Measurements from ENCODE around the gene ZDHHC4.

ZDHHC4 gene

DNA sequence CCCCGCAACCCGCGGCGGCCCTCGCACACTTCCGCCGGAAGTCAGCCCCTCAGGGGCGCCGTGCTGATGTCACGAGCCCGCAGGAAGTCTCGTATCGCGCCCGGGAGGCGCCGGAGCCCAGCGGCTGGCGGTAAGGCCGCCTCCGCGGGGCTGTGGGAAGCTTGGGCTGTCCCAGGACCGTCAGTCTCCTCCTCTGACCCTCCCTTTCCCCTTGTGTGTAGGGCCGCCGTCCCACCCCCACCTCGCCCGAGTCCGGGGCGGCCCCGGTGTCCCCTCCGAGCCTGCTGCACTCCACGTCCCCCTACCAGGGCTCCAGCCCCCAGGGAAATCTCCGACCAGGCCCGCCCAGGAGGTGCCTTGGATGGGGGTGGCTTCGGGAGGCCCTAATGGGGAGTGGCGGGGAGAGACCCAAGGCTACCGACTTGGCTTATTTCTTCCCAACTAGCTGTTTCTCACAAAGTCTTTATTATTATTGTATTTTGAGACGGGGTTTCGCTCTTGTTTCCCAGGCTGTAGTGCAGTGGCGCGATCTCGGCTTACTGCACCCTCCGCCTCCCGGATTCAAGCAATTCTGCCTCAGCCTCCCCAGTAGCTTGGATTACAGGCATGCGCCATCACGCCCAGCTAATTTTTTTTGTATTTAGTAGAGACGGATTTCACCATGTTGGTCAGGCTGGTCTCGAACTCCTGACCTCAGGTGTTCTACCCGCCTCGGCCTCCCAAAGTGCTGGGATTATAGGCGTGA, at the start of gene ZDHHC4:
TSS of gene ZDHHC4 (plus strand) at position 86 of the 745 bp plus-strand sequence. CDS start 3,108 bp downstream, outside the sequence.
- FAIRE-seq: no peak

DNA sequence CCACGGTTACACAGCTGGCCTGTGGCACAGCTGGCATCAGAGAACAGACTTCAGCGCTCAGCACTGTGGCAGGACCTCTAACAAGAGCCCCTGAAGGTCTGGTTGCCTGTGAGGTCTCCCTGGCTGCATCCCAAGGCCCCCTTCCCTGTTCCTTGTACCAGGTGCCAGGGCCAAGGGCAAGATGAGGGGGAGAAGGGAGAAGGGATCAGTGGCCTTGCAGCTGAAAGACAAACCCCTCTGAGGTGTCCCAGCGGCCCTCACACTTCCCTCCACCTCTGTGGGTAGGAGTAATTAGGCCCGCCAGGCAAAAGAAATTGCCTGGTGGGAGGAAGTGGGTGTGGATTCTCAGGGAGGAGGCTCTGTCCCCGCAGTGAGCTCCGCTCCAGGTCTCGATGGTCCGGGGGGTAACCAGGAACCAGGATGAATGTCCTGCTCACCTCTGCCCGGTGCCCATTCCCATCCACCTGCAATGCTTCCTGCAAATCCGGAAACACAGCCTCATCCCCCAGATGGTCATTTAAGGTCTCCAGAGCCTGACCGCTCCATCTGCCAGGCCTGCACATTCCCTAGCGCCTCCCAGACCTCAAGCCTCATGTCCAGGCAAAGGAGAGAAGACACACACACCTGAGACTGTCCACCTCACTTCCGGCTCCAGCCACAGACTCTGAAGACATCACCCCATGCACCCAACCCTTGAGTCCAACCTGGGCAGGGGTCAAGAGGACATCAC, 48.7 kb upstream of the ZDHHC4 start:
- FAIRE-seq: no peak

DNA sequence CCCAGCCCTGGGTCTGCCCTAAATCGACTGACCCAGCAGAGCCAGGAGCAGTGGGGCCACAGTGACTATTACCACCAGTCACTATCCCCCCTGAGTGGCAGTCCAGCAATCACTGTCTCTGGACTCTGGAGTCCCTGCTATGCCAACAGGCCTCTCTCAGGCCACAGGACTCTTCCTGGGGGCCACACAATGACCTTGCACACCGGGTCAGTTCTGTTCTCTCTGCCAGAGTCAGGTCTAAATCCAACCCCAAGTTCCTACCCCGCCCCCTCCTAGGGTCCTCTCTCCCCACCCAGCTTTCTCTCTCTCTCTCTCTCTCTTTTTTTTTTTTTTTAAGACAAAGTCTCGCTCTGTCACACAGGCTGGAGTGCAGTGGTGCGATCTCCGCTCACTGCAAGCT, 47.6 kb upstream of the ZDHHC4 start:
- FAIRE-seq: no peak

DNA sequence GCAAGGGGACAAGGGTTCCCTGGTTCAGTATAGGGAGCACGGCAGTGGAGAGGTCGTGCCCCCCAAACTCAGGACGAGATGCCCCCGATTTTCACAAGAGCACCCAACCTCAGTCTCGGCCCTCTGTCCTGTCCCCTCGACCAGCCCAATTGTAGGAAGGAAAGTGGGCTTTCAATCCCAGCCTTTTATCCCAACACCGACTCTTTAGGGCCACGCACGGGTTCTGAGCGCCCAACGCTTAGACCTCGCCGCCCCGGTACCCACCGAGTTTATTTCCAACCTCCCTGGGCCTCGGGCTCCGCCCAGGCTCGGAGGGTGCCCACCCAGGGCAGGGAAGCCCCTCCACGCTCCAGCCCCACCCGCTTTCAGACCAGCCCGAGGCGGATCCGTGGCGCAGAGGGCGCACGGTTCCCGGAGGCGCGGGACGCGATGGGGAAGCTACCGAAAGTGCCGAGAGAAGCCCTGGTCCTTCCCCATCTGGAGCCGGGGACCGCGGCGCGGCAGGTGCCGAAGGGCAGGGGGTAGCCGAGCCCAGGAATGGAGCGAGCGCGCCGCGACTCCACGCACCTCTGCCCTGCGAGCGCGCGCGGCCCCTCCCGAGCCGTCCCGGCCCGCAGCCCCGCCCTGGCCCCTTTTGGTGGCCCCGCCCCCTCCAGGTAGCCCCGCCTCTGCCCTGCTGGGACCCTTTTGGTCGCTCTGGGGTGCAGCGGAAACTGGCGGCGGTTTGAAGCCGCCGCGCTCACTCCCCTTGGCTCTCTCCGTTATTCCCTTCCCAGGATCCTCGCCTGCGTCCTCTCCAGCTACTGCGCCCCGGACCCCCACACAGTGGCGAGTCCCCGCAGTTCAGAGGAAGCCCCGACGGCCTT, 46.4 kb upstream of the ZDHHC4 start:
- FAIRE-seq: no peak

DNA sequence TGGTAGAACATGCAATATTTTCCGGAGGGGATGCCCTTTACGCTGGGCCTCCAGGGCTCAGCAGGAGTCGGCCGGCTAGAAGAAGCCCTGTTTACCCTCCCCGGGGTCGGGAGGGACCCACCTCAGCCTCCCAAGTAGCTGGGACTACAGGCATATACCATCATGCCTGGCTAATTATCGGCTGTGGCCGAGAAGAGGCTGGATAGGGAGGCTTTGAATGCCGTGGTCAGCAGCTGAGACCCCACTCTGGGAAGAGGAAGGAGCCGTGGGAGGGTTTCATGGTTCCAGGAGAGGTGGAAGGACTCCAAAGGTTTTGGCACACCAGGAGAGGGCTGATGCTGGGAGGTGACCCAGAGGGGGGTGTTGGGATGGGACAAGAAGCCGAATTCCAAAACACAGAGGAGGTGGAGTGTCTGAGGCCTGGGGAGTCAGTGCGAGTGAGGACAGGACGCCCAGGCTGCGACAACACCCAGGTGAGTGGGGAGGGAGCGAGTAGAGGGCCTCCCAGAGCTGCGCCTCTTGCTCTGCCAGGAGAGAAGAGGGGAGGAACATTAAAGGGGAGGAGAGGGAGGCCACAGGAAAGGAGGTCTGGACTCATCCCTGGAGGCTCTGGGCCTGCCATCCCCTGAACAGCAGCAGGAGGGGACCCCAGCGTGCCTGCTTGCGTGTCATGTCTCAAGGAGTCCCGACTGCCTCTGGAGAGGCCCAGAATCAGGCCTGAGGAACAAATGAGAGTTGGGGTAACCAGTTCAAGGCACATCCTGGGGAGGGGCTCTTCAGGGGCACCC, 45.6 kb upstream of the ZDHHC4 start:
- FAIRE-seq: no peak

DNA sequence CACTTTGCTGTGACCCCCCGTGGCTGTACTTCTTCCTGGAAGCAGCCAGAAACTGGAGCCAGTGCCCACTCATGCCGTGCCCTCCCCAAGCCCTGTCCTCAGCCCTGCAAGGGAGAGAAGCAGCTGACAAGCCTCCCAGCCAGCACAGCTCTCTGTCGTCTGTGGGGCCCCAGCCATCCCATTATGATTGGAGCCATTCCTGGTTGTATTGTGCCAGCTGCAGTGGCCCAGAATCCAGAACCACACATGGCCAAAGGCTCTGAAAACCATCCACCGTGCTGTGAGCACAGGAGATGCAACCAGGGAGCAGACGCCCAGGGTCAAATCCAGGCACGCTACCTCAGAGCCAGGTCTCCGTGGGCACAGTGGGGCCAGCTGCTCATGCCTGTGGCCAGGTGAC, 44.7 kb upstream of the ZDHHC4 start:
- FAIRE-seq: no peak

DNA sequence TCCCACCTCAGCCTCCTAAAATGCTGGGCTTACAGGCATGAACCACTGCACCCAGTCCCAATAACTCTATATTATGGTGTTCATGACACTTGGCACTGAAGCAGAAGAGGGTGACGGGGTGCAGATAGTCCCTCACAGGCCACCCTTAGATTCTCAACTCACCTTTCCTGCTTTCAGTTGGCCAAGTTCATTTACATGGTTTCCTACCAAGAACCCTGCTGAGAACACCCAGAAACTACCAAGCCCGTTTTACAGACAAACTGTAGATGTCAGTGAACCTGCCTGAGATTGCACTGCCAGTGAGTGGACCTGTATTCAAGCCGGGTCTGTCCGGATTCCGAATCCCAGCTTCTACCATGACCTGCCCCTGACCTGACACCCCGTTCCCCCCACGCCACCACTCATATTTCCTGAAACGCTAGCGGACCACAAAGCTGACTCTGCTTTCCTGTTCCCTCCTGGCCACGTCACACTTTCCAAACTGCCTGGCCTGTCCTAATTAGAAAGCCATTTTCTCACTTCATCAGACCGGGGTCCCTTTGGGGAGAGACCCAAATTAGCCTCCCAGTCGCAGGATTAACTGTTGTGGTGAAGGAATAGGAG, 43.3 kb upstream of the ZDHHC4 start:
- FAIRE-seq: no peak

DNA sequence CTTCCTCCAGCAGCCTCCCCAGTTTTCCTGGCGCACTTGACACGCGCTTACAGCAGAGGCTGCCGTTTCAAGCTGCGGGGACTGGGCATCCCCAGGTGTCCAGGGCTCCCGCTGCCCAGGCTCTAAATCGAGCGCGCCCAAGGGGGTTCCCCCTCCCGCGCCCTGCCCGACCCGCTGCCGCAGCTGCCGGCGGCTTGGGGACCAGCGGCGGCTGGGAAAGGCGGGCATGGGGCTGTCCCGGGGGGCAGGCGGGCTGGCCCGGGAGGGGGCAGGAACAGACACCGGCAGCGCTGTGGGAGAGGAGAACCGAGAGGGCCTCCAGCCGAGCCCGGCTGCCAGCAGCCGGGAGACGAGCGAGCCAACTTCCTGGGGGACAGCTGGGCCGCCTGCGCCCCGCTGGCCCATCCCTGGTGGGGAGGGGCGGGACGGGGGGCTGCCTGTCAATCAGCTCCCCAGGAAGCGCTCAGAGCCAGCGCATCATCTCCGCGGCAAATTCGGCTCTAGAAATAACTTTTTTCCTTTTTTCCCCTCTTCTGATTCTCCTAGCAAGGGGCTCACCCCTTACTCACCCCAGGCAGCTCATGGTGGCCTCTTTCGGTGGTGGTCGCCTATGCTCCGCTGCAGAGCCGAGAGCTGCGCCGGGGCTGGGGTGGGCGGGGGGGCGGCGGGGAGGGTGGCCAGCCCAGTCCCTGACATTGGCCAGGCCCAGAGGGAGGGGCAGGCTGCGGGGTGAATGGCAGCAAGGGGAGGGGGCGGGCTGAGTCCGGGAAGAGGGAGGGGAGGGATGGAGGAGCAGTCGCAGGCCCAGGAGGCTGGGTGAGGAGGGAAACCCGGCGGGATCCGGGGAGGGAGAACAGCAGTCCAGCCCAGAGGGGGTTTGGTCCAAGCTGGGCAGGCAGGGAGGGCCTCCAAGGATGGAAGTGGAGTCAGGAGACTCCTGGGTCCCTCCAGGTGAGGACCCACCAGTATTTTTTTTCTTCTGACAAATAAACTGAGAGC, 40.7 kb upstream of the ZDHHC4 start:
- no peak for FAIRE-seq

DNA sequence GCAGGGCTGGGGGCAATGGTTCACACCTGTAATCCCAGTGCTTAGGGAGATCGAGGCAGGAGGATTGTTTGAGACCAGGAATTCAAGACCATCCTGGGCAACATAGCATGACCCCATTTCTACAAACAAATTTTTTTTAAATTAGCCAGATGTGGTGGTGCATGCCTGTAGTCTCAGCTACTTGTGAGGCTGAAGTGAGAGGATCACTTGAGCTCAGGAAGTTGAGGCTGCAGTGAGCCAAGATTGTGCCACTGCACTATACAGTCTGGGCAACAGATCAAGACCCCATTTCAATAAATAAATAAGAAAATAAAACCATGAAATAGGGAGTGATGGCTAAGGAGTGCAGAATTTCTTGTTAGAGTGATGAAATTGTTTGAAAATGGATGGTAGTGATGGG, 34.9 kb upstream of the ZDHHC4 start:
- no peak for FAIRE-seq

DNA sequence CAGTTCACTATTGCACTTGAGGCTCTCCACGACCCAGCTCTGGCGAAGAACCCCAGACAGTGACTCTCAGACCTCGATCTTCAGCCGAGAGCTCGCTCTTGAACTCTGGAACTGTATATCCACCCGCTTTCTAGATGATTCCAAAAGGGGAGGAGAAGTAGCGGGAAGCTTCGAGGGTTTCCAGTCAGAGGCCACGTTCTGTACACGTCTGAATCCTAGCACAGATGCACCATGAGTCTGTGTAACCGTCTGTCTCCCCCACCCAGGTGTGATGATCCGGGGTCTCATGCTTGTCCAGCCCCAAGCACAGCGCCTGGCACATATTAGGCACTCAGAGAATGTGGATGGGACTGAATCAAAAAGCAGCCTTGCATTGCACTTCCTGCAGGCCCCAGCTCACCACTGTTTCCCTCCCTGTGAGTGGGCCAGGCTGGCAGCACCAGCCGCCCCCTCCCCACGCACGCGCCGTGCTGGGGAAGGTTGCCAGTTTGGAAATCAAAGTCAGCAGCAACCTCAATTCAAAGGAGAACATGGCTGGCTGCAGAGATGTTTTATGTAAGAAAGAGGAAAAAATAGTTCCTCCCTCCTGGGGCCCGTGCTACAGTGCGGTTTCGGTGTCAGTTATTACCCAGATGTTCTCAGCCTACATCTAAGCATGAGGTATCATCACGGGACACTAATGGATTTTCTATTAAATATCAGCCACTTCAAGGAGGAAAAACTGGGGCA, 31.7 kb upstream of the ZDHHC4 start:
- FAIRE-seq: no peak

DNA sequence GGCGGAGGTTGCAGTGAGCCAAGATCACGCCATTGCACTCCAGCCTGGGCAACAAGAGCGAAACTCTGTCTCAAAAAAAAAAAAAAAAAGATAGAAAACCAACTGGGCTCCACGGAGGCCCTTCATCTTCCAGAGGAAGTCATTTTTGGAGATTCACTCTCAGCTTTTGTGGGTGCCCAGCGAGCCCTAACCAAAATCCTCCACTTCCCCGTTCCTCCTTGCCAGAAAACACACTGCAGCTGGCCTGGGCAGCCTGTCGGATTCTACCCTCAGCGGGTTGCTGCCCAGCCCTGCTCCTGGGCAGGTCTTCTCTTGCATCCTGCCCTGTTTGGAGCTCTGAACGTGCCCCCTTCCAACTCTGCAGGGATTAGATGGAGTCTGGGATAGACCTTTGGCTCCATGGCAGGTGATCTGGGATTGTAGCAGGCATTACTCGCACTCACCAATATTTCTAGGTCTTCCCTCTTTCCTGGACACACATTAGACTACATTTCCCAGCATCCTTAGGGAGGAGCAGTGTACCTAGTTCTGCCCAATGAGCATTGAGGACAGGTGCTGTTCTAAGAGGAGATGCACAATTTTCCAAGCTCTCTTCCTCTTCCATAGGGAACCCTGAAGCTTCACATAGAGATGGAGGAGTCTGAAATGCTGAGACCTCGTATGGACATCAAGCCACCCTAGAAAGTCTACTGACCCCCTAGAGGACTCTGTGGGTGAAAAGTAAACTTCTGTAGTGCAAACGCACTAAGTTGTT, 30.6 kb upstream of the ZDHHC4 start:
- no peak for FAIRE-seq

DNA sequence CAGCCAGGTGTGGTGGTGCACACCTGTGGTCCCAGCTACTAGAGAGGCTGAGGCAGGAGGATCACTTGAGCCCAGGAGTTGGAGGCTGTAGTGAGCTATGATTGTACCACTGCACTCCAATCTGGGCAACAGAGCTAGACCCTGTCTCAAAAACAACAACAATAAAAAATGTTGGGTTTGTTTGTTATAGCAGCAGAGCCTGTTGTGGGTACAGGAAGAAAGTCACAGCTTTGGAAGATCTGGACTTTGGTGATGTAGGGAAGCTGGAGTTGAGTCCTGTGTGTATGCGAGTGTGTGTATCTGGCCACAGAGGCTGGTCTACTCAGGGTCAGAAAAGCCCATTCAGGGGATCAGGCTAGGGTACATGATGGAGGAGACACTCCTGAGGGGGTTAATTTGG, 29.9 kb upstream of the ZDHHC4 start:
- FAIRE-seq: no peak

DNA sequence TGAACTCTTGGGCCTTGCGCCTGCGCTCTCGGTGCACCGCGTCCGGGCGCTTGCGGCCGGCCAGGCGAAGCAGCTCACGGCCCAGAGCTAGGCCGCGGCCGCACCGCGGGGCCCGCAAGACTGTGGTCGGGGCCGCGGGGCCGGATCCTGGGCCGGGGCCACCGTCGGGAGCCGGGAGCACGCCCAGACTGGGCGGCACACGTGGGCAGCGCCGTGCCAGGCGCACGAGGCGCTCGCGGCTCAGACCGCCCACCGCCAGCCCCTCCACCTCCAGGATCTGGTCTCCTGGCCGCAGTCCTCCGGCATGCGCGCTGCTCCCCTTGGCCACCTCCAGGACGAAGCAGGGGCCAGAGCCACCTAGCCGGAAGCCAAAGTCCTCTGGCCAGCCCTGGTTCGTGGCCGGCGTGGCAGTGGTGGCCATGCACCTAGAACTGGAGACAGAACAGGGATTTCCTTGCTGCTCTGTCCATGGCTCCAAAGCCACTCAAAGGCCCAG, 26.2 kb upstream of the ZDHHC4 start, which contains the start of gene GRID2IP:
TSS of gene GRID2IP (minus strand) at position 446 of the 496 bp plus-strand sequence. CDS start at position 421, 25 bp downstream.
- FAIRE-seq: no peak

DNA sequence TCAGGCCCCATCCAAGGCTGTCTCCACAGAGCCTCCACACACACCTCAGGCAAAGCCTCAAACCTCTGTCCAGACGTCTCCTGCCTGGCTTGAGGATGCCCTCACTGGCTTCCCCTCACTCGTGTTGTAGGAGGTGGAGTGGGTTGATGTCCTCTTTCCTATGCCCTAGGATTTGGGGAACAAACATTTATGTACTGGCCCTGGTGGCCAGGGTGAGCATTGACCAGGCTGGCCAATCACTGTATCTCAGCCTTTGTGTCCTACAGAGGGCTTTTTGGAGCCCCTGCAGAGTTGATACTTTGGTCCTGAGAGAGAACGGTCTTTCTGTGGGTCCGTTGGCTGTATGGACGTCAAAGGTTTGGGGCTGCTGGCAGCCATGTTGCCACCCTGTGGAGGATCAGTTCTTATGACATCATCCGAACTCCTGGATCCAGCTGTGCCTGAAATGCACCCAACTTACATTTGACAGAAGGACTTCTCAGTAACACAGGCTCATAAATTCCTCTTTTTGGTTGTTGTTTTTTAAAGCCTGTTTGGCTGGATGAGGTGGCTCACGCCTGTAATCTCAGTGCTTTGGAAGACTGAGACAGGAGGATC, 23.7 kb upstream of the ZDHHC4 start:
- FAIRE-seq: no peak

DNA sequence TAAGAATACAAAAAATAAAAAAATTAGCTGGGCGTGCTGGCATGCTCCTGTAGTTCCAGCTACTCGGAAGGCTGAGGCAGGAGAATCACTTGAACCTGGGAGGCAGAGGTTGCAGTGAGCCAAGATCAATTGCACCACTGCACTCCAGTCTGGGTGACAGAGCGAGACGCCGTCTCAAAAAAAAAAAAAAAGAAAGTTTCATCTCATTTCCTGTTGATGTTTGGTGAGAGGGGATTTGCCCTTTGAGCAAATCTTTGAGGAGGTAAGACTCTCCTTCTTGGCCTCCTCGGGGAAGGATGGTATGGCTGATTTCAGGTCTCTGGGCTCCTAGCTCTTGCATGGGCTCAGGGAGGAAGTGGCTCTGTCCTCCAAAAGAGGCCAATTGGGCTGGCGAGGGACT, 22.4 kb upstream of the ZDHHC4 start:
- FAIRE-seq: no peak

DNA sequence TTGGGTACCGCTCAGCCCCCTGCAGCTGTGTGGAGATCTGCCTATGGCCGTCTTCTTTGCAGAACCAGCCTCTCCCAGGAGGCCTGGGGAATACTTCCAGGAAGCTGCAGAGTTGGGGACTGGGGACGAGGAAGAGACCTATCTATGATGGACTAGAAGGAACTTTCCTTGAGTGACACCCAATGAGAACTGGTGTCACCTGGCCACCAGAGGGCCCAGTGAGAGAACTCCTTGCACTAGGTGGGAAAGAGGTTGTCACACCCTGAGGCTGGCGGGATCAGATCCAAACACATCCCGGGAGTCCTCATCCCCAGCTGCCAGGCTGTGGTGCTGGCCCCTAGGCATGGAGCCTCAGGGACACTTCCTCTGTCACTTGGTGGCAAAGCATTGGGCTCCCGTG, 21.1 kb upstream of the ZDHHC4 start:
- FAIRE-seq: no peak

DNA sequence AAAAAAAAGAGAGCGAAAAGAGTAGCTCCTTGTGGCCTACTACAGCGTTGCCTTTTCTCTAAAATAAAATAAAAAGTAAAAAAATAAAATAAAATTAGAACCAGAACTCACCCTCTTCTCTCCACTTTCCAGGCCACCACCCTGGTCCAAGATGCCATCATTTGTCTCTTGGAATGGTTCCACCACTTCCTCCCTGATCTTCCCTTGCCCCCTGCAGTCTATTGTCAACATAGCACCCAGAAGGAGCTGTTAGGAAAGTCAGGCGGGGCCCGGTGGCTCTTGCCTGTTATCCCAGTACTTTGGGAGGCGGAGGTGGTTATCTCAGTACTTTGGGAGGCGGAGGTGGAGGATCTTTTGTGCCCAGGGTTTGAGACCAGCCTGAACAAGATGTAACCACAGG, 18.4 kb upstream of the ZDHHC4 start:
- no peak for FAIRE-seq

DNA sequence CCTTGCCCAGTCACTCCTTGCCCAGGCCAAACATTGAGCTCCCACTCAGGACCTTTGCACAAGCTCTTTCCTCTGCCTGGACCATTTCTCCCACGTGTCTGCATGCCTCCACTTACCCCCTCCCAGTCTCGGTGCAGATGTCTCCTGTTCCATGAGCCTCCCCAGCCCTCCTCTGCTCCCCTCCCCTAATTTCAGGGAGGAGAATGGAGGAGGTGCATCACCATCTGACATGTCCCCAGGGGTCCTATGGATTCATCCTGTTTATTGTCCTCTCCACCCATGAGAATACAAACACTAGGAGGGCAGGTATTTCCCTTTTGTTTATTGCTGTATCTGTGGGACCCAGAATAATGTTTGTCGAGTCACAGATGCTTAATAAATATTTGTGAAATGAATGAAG, 17.4 kb upstream of the ZDHHC4 start:
- no peak for FAIRE-seq

DNA sequence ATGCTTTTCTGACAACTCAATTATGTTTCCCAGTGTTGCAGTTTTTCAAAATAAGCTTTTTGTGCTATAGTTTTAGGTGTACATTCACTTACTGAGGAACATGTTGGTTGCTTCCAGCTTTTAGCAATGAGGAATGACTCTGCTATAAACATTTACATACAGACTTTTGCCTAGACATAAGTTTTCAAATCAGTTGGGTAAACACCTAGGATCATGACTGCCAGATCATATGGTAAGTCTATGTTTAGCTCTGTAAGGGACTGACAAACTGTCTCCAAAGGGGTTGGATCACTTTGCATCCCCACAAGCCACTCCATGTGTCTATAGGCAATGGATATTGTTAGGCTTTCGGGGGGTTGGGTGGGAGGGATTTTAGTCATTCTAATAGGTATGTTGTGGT, 15.1 kb upstream of the ZDHHC4 start:
- FAIRE-seq: no peak
